Ovary (tissue), 3 donors: Measurements from ENCODE around the gene MS4A6A.
"Not testable (repeated sequence)": the region's sequence is repeated elsewhere in the genome, so short reads cannot be mapped to it uniquely, and the experiment has no call there.

Source experiments
- POLR2A ChIP-seq: fragments of 450-650 bp; IDR thresholded peaks from one replicate; pipeline ENCODE4 v1.6.1; 2017; ENCODE audit warnings: antibody characterized with exemption, mild to moderate bottlenecking, moderate library complexity
- TF ChIP-seq, protein P1 (sequence below), 3 donors: fragments of 450-650 bp in 2 of 3; fragments of 200-600 bp in 1 of 3; IDR thresholded peaks; one replicate each; pipeline versions ENCODE4 v1.5.1 to v1.8.0; 2016 to 2022; ENCODE audit warnings: antibody characterized with exemption in 3 of 3, mild to moderate bottlenecking in 1 of 3
- donor health status: DM: no; HTN: no; CAD: no.

DNA sequence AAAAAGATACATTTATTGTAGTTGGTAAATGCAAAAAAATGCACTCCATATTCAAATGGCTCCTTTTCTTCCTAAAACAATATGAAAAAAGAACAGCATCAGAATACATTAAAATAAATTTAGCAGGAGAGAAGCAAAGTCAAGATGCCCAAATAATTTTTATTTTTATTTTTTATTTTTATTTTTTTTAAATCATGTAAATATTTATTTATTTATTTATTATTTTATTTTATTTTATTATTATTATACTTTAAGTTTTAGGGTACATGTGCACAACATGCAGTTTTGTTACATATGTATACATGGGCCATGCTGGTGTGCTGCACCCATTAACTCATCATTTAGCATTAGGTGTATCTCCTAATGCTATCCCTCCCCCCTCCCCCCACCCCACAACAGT lies 30.2 kb downstream of the MS4A6A start:
- TF ChIP-seq, protein P1, sequence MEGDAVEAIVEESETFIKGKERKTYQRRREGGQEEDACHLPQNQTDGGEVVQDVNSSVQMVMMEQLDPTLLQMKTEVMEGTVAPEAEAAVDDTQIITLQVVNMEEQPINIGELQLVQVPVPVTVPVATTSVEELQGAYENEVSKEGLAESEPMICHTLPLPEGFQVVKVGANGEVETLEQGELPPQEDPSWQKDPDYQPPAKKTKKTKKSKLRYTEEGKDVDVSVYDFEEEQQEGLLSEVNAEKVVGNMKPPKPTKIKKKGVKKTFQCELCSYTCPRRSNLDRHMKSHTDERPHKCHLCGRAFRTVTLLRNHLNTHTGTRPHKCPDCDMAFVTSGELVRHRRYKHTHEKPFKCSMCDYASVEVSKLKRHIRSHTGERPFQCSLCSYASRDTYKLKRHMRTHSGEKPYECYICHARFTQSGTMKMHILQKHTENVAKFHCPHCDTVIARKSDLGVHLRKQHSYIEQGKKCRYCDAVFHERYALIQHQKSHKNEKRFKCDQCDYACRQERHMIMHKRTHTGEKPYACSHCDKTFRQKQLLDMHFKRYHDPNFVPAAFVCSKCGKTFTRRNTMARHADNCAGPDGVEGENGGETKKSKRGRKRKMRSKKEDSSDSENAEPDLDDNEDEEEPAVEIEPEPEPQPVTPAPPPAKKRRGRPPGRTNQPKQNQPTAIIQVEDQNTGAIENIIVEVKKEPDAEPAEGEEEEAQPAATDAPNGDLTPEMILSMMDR (IDR thresholded peaks at IDR 0.05) = not testable (repeated sequence)
- not testable (repeated sequence) for TF ChIP-seq POLR2A
